Measurements from ENCODE around the gene COL23A1.

DNA sequence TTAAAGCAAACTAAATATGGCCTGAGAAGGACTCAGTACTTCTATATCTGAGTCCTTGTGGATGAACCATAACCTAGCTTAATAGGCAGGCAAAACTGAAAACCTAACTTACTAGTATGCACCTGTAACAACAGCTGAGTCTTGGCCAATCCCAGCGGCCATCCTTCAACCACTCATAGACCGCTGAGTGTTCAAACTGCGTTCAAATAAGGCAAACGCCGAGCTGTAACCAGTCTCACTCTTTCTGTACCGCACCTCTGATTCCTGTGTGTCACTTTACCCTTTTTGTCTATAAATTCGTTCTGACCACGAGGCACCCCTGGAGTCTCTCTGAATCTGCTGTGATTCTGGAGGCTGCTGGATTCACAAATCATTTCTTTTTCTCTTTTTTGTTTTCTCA is 170.5 kb downstream of the COL23A1 start:
- TF ChIP-seq, protein P1, sequence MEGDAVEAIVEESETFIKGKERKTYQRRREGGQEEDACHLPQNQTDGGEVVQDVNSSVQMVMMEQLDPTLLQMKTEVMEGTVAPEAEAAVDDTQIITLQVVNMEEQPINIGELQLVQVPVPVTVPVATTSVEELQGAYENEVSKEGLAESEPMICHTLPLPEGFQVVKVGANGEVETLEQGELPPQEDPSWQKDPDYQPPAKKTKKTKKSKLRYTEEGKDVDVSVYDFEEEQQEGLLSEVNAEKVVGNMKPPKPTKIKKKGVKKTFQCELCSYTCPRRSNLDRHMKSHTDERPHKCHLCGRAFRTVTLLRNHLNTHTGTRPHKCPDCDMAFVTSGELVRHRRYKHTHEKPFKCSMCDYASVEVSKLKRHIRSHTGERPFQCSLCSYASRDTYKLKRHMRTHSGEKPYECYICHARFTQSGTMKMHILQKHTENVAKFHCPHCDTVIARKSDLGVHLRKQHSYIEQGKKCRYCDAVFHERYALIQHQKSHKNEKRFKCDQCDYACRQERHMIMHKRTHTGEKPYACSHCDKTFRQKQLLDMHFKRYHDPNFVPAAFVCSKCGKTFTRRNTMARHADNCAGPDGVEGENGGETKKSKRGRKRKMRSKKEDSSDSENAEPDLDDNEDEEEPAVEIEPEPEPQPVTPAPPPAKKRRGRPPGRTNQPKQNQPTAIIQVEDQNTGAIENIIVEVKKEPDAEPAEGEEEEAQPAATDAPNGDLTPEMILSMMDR (IDR thresholded peaks at IDR 0.05) = no peak
- no peak for TF ChIP-seq EZH2 (IDR thresholded peaks at IDR 0.05; ENCODE audit: borderline replicate concordance, insufficient read depth, low read depth, low read length, poor library complexity, severe bottlenecking)

Measured in B cell (primary cell).